WTC11 (cell line): ENCODE results near the gene SRRM3. TPM values are rescaled to one million over a fixed set of nuclear protein-coding genes. Genes with fewer than 3 reads are reported as not detected.

Experiments
- ATAC-seq: fragments of 200-7000 bp; cut with Tn5 transposase; 2 replicates; pipeline ENCODE4 v1.10.0; 2021; ENCODE audit warnings: mild to moderate bottlenecking, moderate library complexity
- CTCF ChIA-PET: fragments of 300-600 bp; sonication (Branson Sonifier 250); formaldehyde crosslinking; loops from one replicate; lab custom pipeline; 2021; ENCODE audit warnings: antibody characterized with exemption; lab: Charles Lee
- POLR2A ChIA-PET: fragments of 350-600 bp; sonication (Branson Sonifier 250); formaldehyde crosslinking; loops from one replicate; lab custom pipeline; 2021; ENCODE audit warnings: antibody characterized with exemption; lab: Charles Lee
- DNase-seq: peaks from one replicate; pipeline ENCODE4 v3.0.0; 2021; ENCODE audit warnings: low spot score
- H3K27ac Mint-ChIP-seq: 2 replicates; pipeline ENCODE4 v1.8.0; 2021; ENCODE audit warnings: mixed read lengths
- H3K27me3 Mint-ChIP-seq: 2 replicates; pipeline ENCODE4 v1.8.0; 2021; ENCODE audit warnings: low read depth, mild to moderate bottlenecking, moderate library complexity, mixed read lengths
- H3K36me3 Mint-ChIP-seq: 2 replicates; pipeline ENCODE4 v1.8.0; 2021; ENCODE audit warnings: mixed read lengths
- H3K4me1 Mint-ChIP-seq: 2 replicates; pipeline ENCODE4 v1.8.0; 2022; ENCODE audit warnings: mixed read lengths
- H3K4me3 Mint-ChIP-seq: 2 replicates; pipeline ENCODE4 v1.8.0; 2021; ENCODE audit warnings: mild to moderate bottlenecking, moderate library complexity, mixed read lengths
- H3K9me3 Mint-ChIP-seq: 2 replicates; pipeline ENCODE4 v1.8.0; 2021; ENCODE audit warnings: mixed read lengths
- AR ChIP-seq: fragments of 250-450 bp; sonication (Bioruptor Pico); IDR thresholded peaks from 2 replicates; pipeline ENCODE4 v1.9.0; 2021; ENCODE audit warnings: mild to moderate bottlenecking
- ATF2 ChIP-seq: sonication (generic); formaldehyde crosslinking; IDR thresholded peaks from 2 replicates; pipeline ENCODE4 v1.8.1; 2022; ENCODE audit warnings: low read depth, missing genetic modification reagents, borderline replicate concordance
- CDX4 ChIP-seq: fragments of 250-450 bp; sonication (Bioruptor Pico); IDR thresholded peaks from 2 replicates; pipeline ENCODE4 v1.9.0; 2021; ENCODE audit warnings: moderate library complexity, mild to moderate bottlenecking, inconsistent platforms, borderline replicate concordance
- FOXP4 ChIP-seq: sonication (generic); formaldehyde crosslinking; IDR thresholded peaks from 2 replicates; pipeline ENCODE4 v1.8.0; 2022; ENCODE audit warnings: mild to moderate bottlenecking, missing genetic modification reagents
- NR1H2 ChIP-seq: sonication (generic); formaldehyde crosslinking; IDR thresholded peaks from 2 replicates; pipeline ENCODE4 v1.9.0; 2021; ENCODE audit warnings: mild to moderate bottlenecking, moderate library complexity, missing genetic modification reagents
- NR2C2 ChIP-seq: sonication (generic); formaldehyde crosslinking; IDR thresholded peaks from 2 replicates; pipeline ENCODE4 v1.8.0; 2022; ENCODE audit warnings: mild to moderate bottlenecking, missing genetic modification reagents
- NR3C1 ChIP-seq: sonication (generic); formaldehyde crosslinking; conservative IDR thresholded peaks from 2 replicates; pipeline ENCODE4 v1.8.1; 2023; ENCODE audit warnings: low read depth, mild to moderate bottlenecking, missing genetic modification reagents
- PRDM15 ChIP-seq: sonication (generic); formaldehyde crosslinking; IDR thresholded peaks from 2 replicates; pipeline ENCODE4 v1.8.0; 2022; ENCODE audit warnings: missing genetic modification reagents
- PREB ChIP-seq: sonication (generic); formaldehyde crosslinking; IDR thresholded peaks from 2 replicates; pipeline ENCODE4 v1.8.1; 2022; ENCODE audit warnings: mild to moderate bottlenecking, missing genetic modification reagents, moderate library complexity, borderline replicate concordance
- PRRX2 ChIP-seq: fragments of 250-450 bp; sonication (Bioruptor Pico); IDR thresholded peaks from 2 replicates; pipeline ENCODE4 v1.8.0; 2021; ENCODE audit warnings: mild to moderate bottlenecking
- RELA ChIP-seq: sonication (generic); formaldehyde crosslinking; IDR thresholded peaks from 2 replicates; pipeline ENCODE4 v1.8.1; 2022; ENCODE audit warnings: missing genetic modification reagents, mild to moderate bottlenecking, borderline replicate concordance
- TP53 ChIP-seq: sonication (generic); formaldehyde crosslinking; IDR thresholded peaks from 2 replicates; pipeline ENCODE4 v1.8.1; 2023; ENCODE audit warnings: mild to moderate bottlenecking, missing genetic modification reagents
- USF1 ChIP-seq: sonication (generic); formaldehyde crosslinking; IDR thresholded peaks from 2 replicates; pipeline ENCODE4 v1.8.0; 2022; ENCODE audit warnings: mild to moderate bottlenecking, missing genetic modification reagents
- ZBTB21 ChIP-seq: sonication (generic); formaldehyde crosslinking; IDR thresholded peaks from 2 replicates; pipeline ENCODE4 v1.8.1; 2023; ENCODE audit warnings: mild to moderate bottlenecking, missing genetic modification reagents, borderline replicate concordance
- ZNF219 ChIP-seq: sonication (generic); formaldehyde crosslinking; IDR thresholded peaks from 2 replicates; pipeline ENCODE4 v1.8.0; 2023; ENCODE audit warnings: missing genetic modification reagents, mild to moderate bottlenecking, borderline replicate concordance
- ZNF317 ChIP-seq: sonication (generic); formaldehyde crosslinking; IDR thresholded peaks from 2 replicates; pipeline ENCODE4 v1.8.1; 2023; ENCODE audit warnings: low read depth, mild to moderate bottlenecking, moderate library complexity, missing genetic modification reagents, borderline replicate concordance
- total RNA-seq: library from RNA; stranded (reverse); gene quantifications from 3 replicates; pipeline ENCODE4 v1.2.3, GENCODE V29; 2021

SRRM3 gene
- total RNA-seq, 1 experiment from 2014 or later: 17.7 TPM

- TF ChIP-seq ATF2 (CRISPR knock-in tag) (no peak), ZBTB21 (CRISPR knock-in tag) (no peak), ZNF317 (no peak)
These were observed 34.5 kb downstream of the SRRM3 start (continued) for GRCh38 chr7:76236224-76236623.

GRCh38 chr7:76238326-76238725 is 36.6 kb downstream of the SRRM3 start:
- ATAC-seq (no peak), DNase-seq (no peak)
- Mint-ChIP-seq H3K27me3 (no peaks in the 10 kb centered on the region; the same call in none of the 2 replicates), H3K9me3 (peaks cover 4% of the 10 kb centered on the region), H3K36me3 (peaks cover 6% of the 10 kb centered on the region; the same call in 1 of the 2 replicates), H3K4me3 (no peak overlapping the region), H3K27ac (no peak overlapping the region), H3K4me1 (peaks cover 47% of the 10 kb centered on the region)
- TF ChIP-seq PRDM15 (CRISPR knock-in tag): no peak
- no peak for TF ChIP-seq PRRX2 (CRISPR knock-in tag)
- no peak for TF ChIP-seq FOXP4 (CRISPR knock-in tag)
- no peak for TF ChIP-seq NR3C1 (CRISPR knock-in tag)
- no peak for TF ChIP-seq NR1H2 (CRISPR knock-in tag)
- no peak for TF ChIP-seq RELA (CRISPR knock-in tag)
- no peak for TF ChIP-seq ATF2 (CRISPR knock-in tag)
- no peak for TF ChIP-seq NR2C2 (CRISPR knock-in tag)
- TF ChIP-seq PREB: no peak
- no peak for TF ChIP-seq USF1 (CRISPR knock-in tag)
- no peak for TF ChIP-seq CDX4 (CRISPR knock-in tag)
- no peak for TF ChIP-seq AR (CRISPR knock-in tag)
- no peak for TF ChIP-seq TP53 (CRISPR knock-in tag)
- no peak for TF ChIP-seq ZNF219 (CRISPR knock-in tag)
- POLR2A ChIA-PET: no interaction called here
- CTCF ChIA-PET: interaction anchor here (1.0 kb wide), 2 partner anchors 22 to 24 kb away, joined by 4 to 7 read pairs; no protein-coding TSS in a partner anchor
